ENCODE data around the gene ANKRD33B. TPM values are rescaled to one million over a fixed set of nuclear protein-coding genes. Genes with fewer than 3 reads are reported as not detected.

ANKRD33B gene
- total and polyA plus RNA-seq, 2 of the 8 experiments (the other 6 are each of a cell fraction or from before 2014, with no cell fraction given), result 6.9 to 20.6 TPM

DNA sequence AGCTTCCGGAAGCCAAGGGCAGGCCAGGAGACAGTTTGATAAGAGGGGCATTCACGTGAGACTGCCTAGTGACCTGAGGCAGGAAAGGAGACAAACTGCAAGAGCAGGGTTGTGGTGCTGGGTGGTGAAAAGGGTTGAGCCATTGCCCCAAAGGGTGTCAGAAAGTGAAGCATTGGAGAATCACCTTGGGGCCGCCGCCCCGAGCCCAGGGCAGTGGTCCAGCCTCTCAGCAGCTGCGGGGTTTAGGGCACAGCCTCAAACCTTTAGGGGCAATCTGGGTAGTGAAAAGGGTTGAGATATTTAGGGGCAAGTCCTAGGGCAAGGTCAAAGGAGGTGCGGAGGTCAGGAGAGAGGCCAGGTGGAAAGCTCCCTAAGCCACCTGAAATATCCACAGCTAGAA is 10.4 kb upstream of the ANKRD33B start (continued):
- TF ChIP-seq, protein P1, sequence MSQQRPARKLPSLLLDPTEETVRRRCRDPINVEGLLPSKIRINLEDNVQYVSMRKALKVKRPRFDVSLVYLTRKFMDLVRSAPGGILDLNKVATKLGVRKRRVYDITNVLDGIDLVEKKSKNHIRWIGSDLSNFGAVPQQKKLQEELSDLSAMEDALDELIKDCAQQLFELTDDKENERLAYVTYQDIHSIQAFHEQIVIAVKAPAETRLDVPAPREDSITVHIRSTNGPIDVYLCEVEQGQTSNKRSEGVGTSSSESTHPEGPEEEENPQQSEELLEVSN (IDR thresholded peaks at IDR 0.05), result no peak
- no peak for TF ChIP-seq ASH2L (IDR thresholded peaks at IDR 0.05; ENCODE audit: low read length)
